Sciatic nerve (tissue), 2 donors: ENCODE data around the gene PLPPR2. TPM values are rescaled to one million over a fixed set of nuclear protein-coding genes. Genes with fewer than 3 reads are reported as not detected.
"Not testable (repeated sequence)": the region's sequence is repeated elsewhere in the genome, so short reads cannot be mapped to it uniquely, and the experiment has no call there.

Experiments
- ATAC-seq: fragments of 200-7000 bp; cut with Tn5 transposase; one replicate; pipeline ENCODE4 v1.9.1; 2020; ENCODE audit warnings: mild to moderate bottlenecking, moderate library complexity
- DNase-seq: peaks from one replicate; pipeline ENCODE4 v3.0.0-alpha.2; 2020; ENCODE audit warnings: low spot score
- intact Hi-C: fragments of 100-400 bp; cut with DNase I; formaldehyde crosslinking; loops from one replicate; pipeline ENCODE4 v1.14.2; 2022
- total RNA-seq: library from RNA; stranded (reverse); fragmentation: NEBNext Ultra II Directional; extraction: Animal tissue kit (Norgen Biotek cat#: 25700); gene quantifications from one replicate; pipeline ENCODE4 v1.2.1, GENCODE V29; 2021
- donor health status: DM: no; HTN: no; CAD: no.
- donor health status: DM: no; HTN: no; CAD: no.

Gene PLPPR2
- total RNA-seq, 1 donor from 2014 or later = 27.5 TPM

- ATAC-seq (peak; percentile 16), DNase-seq (peak; percentile 74)
- intact Hi-C loops = no loop called here
Observed at GRCh38 chr19:11382898-11383705, 27.9 kb downstream of the PLPPR2 start.

GRCh38 chr19:11383706-11384048 lies 28.4 kb downstream of the PLPPR2 start:
- no peak for DNase-seq
- intact Hi-C loops = no loop called here
- ATAC-seq = no peak

- DNase-seq (no peak), ATAC-seq (no peak)
- intact Hi-C loops = no loop called here
Observed at GRCh38 chr19:11384778-11385129, 29.5 kb downstream of the PLPPR2 start.

GRCh38 chr19:11387162-11388034 lies 32.2 kb downstream of the PLPPR2 start:
- intact Hi-C loops = no loop called here
- DNase-seq (no peak), ATAC-seq (no peak)

GRCh38 chr19:11390359-11390758 lies 35.1 kb downstream of the PLPPR2 start:
- ATAC-seq = no peak

GRCh38 chr19:11390933-11391680 lies 35.9 kb downstream of the PLPPR2 start:
- ATAC-seq (no peak), DNase-seq (no peak)
- intact Hi-C loops = no loop called here

More at GRCh38 chr19:11390359-11390758, 35.1 kb downstream of the PLPPR2 start:
- intact Hi-C loops = no loop called here
- no peak for DNase-seq

GRCh38 chr19:11397089-11397610 lies 41.9 kb downstream of the PLPPR2 start:
- DNase-seq = no peak
- intact Hi-C loops = no loop called here
- ATAC-seq = no peak

GRCh38 chr19:11399667-11400066 lies 44.4 kb downstream of the PLPPR2 start:
- intact Hi-C loops = no loop called here
- ATAC-seq = no peak
- no peak for DNase-seq

GRCh38 chr19:11400798-11401197 lies 45.6 kb downstream of the PLPPR2 start:
- intact Hi-C loops = no loop called here
- ATAC-seq = no peak
- DNase-seq = no peak

GRCh38 chr19:11401808-11402543 lies 46.7 kb downstream of the PLPPR2 start:
- DNase-seq (no peak), ATAC-seq (no peak)
- intact Hi-C loops = no loop called here

- intact Hi-C loops = no loop called here
- ATAC-seq (no peak), DNase-seq (no peak)
Observed at GRCh38 chr19:11404588-11405222, 49.5 kb downstream of the PLPPR2 start.

- DNase-seq (no peak), ATAC-seq (peak; percentile 41)
- intact Hi-C loops = no loop called here
Observed at GRCh38 chr19:11405846-11406643, 50.8 kb downstream of the PLPPR2 start.

- ATAC-seq, intact Hi-C loops, DNase-seq: not testable (repeated sequence)
Observed at GRCh38 chr19:11406703-11407236, 51.5 kb downstream of the PLPPR2 start.

- intact Hi-C loops = no loop called here
- DNase-seq (no peak), ATAC-seq (no peak)
Observed at GRCh38 chr19:11408591-11408990, 53.4 kb downstream of the PLPPR2 start.

- DNase-seq (no peak), ATAC-seq (no peak)
- intact Hi-C loops = no loop called here
Observed at GRCh38 chr19:11410682-11411081, 55.5 kb downstream of the PLPPR2 start.

- intact Hi-C loops = no loop called here
- ATAC-seq (no peak), DNase-seq (no peak)
Observed at GRCh38 chr19:11414544-11414943, 59.3 kb downstream of the PLPPR2 start.
